ENCODE results near the gene ARHGAP31. TPM values are rescaled to one million over a fixed set of nuclear protein-coding genes. Genes with fewer than 3 reads are reported as not detected.

ARHGAP31 gene
- total and polyA plus RNA-seq, 4 donors: 0.99 to 4.6 (median 2.6) TPM

- no peak overlapping the region for H3K27ac ChIP-seq (ENCODE audit: low read depth in 1 of 2, low read length in 2 of 2)
- no peak overlapping the region for H3K9ac ChIP-seq (ENCODE audit: low read depth in 1 of 2, low read length in 2 of 2)
- peaks cover 0 to 3% (median 0%) of the 10 kb centered on the region in 4 donors for H3K27me3 ChIP-seq (ENCODE audit: control insufficient read depth in 4 of 4, insufficient read depth in 4 of 4, low read length in 3 of 4)
- H3K36me3 ChIP-seq (ENCODE audit: control insufficient read depth in 4 of 4, insufficient read depth in 3 of 4, low read depth in 1 of 4, low read length in 3 of 4): no peaks in the 10 kb centered on the region
- no peak overlapping the region for H3K4me3 ChIP-seq (ENCODE audit: low read depth in 1 of 3, low read length in 3 of 3)
- H3K4me1 ChIP-seq (ENCODE audit: control insufficient read depth in 4 of 4, insufficient read depth in 4 of 4, low read length in 3 of 4): peaks cover 0 to 5% (median 0%) of the 10 kb centered on the region in 4 donors
- DNase-seq (ENCODE audit: low spot score): no peak
- no peaks in the 10 kb centered on the region for H3K9me3 ChIP-seq (ENCODE audit: control insufficient read depth in 4 of 4, low read length in 3 of 4)
- TF ChIP-seq JUND (IDR thresholded peaks at IDR 0.05): no peak
- TF ChIP-seq, protein P1, sequence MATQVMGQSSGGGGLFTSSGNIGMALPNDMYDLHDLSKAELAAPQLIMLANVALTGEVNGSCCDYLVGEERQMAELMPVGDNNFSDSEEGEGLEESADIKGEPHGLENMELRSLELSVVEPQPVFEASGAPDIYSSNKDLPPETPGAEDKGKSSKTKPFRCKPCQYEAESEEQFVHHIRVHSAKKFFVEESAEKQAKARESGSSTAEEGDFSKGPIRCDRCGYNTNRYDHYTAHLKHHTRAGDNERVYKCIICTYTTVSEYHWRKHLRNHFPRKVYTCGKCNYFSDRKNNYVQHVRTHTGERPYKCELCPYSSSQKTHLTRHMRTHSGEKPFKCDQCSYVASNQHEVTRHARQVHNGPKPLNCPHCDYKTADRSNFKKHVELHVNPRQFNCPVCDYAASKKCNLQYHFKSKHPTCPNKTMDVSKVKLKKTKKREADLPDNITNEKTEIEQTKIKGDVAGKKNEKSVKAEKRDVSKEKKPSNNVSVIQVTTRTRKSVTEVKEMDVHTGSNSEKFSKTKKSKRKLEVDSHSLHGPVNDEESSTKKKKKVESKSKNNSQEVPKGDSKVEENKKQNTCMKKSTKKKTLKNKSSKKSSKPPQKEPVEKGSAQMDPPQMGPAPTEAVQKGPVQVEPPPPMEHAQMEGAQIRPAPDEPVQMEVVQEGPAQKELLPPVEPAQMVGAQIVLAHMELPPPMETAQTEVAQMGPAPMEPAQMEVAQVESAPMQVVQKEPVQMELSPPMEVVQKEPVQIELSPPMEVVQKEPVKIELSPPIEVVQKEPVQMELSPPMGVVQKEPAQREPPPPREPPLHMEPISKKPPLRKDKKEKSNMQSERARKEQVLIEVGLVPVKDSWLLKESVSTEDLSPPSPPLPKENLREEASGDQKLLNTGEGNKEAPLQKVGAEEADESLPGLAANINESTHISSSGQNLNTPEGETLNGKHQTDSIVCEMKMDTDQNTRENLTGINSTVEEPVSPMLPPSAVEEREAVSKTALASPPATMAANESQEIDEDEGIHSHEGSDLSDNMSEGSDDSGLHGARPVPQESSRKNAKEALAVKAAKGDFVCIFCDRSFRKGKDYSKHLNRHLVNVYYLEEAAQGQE (IDR thresholded peaks at IDR 0.05): no peak
- no peak for TF ChIP-seq SP1 (IDR thresholded peaks at IDR 0.05)
- no peak for TF ChIP-seq RAD21 (IDR thresholded peaks at IDR 0.05)
- TF ChIP-seq FOXA2 (IDR thresholded peaks at IDR 0.05): no peak
- TF ChIP-seq MAX (IDR thresholded peaks at IDR 0.05): no peak
- TF ChIP-seq RXRA (IDR thresholded peaks at IDR 0.05): no peak
- no peak for TF ChIP-seq YY1 (IDR thresholded peaks at IDR 0.05)
- no peak for TF ChIP-seq EGR1 (IDR thresholded peaks at IDR 0.05; ENCODE audit: low read depth in 2 of 2)
- TF ChIP-seq, protein P2, sequence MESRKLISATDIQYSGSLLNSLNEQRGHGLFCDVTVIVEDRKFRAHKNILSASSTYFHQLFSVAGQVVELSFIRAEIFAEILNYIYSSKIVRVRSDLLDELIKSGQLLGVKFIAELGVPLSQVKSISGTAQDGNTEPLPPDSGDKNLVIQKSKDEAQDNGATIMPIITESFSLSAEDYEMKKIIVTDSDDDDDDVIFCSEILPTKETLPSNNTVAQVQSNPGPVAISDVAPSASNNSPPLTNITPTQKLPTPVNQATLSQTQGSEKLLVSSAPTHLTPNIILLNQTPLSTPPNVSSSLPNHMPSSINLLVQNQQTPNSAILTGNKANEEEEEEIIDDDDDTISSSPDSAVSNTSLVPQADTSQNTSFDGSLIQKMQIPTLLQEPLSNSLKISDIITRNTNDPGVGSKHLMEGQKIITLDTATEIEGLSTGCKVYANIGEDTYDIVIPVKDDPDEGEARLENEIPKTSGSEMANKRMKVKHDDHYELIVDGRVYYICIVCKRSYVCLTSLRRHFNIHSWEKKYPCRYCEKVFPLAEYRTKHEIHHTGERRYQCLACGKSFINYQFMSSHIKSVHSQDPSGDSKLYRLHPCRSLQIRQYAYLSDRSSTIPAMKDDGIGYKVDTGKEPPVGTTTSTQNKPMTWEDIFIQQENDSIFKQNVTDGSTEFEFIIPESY (IDR thresholded peaks at IDR 0.05): no peak
- TF ChIP-seq NR2F2 (IDR thresholded peaks at IDR 0.05): no peak
- TF ChIP-seq, protein P3, sequence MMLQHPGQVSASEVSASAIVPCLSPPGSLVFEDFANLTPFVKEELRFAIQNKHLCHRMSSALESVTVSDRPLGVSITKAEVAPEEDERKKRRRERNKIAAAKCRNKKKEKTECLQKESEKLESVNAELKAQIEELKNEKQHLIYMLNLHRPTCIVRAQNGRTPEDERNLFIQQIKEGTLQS (IDR thresholded peaks at IDR 0.05): no peak
- TF ChIP-seq FOXA1 (IDR thresholded peaks at IDR 0.05): no peak
- no peak for TF ChIP-seq TAF1 (conservative IDR thresholded peaks at IDR 0.05)
- TF ChIP-seq, protein P4, sequence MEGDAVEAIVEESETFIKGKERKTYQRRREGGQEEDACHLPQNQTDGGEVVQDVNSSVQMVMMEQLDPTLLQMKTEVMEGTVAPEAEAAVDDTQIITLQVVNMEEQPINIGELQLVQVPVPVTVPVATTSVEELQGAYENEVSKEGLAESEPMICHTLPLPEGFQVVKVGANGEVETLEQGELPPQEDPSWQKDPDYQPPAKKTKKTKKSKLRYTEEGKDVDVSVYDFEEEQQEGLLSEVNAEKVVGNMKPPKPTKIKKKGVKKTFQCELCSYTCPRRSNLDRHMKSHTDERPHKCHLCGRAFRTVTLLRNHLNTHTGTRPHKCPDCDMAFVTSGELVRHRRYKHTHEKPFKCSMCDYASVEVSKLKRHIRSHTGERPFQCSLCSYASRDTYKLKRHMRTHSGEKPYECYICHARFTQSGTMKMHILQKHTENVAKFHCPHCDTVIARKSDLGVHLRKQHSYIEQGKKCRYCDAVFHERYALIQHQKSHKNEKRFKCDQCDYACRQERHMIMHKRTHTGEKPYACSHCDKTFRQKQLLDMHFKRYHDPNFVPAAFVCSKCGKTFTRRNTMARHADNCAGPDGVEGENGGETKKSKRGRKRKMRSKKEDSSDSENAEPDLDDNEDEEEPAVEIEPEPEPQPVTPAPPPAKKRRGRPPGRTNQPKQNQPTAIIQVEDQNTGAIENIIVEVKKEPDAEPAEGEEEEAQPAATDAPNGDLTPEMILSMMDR (IDR thresholded peaks at IDR 0.05; ENCODE audit: low read depth, low read length, missing input control): no peak
- 71% methylated on average over 4 of the region's 4 CpGs for WGBS
These were observed 57.9 kb downstream of the ARHGAP31 start for GRCh38 chr3:119352034-119352609.
